Right renal pelvis (tissue), 4 donors: ENCODE data around the gene PRDM16. TPM values are rescaled to one million over a fixed set of nuclear protein-coding genes. Genes with fewer than 3 reads are reported as not detected.

Experiments used
- DNase-seq, 4 donors: peaks; one replicate each; pipeline ENCODE4 v3.0.0-alpha.2; 2013; ENCODE audit warnings: low read depth in 4 of 4, low spot score in 3 of 4, missing footprints in 1 of 4
- polyA plus RNA-seq, 4 donors: library from polyadenylated mRNA; unstranded; fragments of 120-200 nt; gene quantifications; one replicate each; pipeline ENCODE4 v1.2.1, GENCODE V29; 2013; ENCODE audit not compliant: insufficient read length in 4 of 4

The PRDM16 gene
- polyA plus RNA-seq, 4 donors = 6.0 to 8.1 (median 7.0) TPM

DNA sequence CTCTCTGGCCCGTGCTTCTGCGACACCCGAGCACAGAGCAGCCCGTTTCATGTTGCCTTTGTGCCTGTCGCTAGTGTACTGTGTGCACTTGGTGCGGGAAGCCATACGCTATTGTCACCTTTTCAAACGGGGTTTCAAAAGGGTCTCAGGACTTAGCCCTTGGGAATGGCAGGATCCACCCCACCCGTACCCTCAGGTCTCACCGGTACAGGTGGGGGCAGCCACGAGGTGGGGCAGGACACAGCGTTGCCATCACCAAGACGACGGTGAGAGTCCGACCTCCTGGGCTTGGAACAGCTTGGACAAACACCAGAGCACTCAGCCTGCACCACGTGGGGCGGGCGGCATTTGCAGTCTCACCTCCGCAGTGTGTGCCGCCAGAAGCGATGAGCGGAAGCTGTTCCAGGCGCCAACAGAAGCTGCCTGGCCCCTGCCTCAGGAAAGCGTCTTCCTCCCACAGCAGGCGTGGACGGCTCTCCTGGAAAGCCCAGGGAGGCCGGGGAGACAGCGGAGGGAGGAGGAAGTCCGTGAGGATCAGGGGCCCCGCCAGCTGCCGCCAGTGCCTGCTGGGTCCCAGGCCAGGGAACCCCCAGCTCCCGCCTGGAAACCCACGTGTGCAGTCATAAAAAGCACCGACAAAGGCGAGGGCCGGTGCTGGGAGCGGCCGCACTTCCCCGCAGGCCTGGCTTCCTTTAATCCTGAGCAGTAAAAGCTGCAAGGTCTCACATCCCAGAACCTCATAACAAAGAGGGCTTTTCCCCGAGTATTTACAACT lies 254.2 kb downstream of the PRDM16 start:
- no peak for DNase-seq

DNA sequence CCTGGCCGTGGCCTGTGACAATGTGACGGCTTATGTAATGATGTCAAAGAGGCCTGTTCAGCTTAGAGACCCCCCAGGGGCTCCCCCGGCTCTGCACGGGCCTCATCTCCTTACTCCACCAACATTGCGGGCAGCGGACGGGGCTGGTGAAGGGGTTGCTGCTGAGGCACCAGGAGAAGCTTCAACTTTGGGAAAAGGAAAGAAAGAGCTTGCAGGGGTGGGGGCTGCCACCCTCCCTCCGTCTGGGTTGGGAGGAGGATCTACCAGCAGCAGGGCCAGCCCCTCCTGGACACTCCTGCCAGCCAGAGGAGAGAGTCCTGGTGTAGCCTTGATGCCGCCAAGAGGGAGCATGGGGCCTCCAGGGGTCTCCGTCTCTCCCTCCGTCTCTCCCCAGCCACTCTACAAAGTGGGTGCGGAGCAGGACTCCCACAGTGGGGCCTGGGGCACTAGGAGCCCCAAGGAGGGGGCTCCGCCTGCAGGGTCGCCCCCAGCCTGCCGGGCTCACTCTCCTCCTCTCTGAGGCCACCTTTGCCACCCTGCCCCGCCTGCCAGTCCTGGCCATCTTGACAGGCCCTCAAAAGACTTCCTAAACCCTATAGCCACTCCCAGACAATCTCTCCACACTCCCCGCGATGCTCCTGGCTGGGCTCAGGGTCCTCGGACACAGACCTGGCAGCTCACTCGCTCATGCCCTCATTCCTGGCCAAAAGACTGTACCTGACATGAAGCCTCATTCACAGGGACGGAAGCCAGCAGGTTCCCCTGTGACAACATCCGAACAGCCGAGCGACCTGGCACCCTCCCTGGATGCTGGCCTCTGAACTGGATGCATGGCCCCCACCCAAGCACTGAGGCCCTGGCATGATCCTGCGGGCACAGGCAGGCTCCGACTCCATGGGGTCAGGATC lies 255.0 kb downstream of the PRDM16 start:
- no peak for DNase-seq

DNA sequence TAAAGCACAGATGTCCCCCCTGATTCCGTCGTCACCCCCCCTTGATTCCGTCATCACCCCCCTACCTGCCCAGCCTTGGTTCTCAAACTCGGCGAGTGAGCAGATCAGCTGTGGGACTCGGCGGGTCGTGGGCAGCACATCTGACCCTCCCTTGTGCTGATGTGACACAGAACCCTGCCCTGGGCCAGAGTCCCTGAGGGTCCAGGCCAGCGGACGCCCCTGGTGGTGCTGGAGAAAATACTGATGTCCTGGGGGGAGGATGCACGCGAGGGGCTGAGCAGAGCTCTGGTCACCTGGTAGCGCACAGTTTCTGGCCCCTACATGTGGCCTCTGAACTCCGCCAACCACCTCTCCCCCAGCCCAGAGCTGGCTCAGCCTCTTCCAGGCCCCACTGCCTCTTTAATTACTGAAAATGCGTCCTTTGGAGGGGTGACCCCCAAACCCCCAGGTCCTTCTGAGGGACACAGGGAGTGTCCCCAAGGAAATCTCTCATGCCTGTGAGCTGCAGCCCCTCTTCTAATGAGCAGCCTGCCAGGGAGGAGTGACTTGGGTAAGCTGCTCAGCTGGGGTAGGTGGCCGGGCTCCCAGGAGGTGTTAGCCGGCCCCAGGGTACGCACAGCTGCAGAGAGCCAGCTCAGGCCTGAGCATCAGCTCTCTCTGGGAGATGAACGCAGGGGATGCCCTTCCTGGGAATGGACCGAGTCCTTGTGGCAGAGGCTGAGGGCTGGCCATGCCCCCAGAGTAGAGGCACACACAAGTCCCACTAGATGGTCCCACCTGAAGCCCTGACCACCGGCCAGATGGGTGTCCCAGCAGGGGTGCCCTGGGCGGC lies 255.9 kb downstream of the PRDM16 start:
- DNase-seq = no peak

DNA sequence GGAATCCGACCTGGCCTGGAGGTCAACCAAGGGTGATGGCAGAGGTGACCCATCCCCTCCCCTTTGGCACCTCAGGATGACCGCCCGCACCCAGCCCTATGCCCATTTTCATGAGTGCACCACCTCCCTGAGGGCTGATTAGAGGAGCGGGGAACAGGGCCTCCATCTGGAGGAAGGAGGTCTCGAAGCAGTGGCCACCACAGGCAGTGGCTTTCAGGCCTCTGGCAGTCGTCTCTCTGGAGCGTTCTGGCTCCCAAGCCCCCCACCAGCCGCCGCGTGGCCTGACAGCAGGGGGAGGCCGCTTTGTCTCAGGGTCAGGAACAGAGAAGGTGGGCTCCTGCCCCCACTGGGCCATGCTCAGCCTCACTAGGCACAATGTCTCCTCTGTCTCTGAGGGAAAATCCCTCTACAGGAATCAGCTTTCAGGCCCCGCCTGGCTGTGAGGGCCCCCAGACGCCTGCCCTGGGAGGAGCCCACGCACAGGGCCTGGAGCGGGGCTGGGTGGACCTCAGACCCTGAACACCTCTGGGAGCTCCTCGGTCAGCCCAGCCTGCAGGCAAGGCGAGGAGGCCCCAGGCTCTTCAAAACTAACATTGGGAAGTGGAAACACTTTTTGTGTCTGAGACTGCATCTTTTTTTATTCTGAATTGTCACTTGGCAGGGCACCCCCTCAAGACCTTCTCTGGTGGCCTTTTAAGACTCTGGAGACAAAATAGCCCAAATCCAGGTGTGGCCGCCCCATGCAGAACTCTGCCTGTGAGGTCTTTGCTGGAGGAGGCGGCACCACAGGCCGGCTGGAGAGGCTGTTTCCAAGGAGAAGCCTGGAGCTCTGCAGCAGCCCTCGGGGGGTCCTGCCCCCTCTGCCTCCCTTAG lies 257.7 kb downstream of the PRDM16 start:
- no peak for DNase-seq

- no peak for DNase-seq
Measured at GRCh38 chr1:3327389-3327702, 258.3 kb downstream of the PRDM16 start.

DNA sequence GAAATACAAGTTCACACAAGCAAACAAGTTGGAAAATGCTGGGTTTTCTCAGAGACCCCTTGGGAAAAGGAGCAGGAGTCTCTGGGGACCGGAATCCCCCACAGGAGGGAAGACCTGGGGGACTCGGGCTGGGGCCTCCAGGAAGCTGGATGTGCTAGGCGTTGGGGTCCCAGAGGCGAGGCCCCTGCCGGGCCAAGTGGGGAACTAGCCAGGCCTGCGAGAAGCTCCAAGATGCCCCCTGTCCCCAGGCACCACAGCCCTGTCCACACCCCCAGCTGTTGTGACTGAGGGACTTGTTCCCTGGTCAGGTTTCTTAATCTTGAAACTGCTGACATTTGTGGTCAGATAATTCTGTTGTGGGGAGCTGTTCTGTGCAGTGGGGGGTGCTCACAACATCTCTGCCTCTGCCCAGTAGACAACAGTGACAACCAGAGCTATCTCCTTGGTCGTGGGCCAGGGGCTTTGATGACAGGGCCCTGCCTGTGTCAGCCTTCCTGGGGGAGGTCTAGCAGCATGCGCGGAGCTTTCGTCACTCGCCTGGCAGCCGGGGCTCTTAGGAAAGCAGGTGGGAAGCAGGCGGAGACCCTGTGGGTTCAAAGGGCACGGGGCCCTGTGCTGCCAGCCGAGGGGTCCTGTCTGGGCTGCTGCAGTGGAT lies 259.1 kb downstream of the PRDM16 start:
- DNase-seq = no peak

GRCh38 chr1:3329640-3330281 lies 260.8 kb downstream of the PRDM16 start:
- no peak for DNase-seq

DNA sequence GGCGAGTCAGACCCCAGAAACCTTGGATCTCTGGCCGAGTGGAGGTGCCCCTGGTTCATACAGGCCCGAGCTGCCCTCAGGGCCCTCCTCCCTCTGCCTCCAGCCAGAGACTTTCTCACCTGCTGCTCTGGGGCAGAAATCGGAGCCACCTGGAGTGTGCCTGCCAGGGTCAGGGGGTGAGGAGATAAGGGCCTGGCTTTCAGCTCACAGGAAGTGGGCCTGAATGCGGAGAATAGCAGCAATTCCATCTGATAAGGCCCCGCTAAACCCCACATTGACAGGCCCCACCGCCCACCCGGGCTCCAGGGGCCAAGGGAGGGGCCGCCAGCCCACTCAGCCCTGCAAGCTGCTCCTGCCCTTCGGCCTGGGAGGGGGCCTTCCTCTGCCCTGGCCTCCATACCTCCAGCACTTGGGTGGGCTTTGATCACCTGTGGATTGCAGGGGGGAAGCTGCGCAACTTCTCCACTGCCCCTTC lies 261.8 kb downstream of the PRDM16 start:
- no peak for DNase-seq

GRCh38 chr1:3331564-3331963 lies 262.6 kb downstream of the PRDM16 start:
- no peak for DNase-seq

DNA sequence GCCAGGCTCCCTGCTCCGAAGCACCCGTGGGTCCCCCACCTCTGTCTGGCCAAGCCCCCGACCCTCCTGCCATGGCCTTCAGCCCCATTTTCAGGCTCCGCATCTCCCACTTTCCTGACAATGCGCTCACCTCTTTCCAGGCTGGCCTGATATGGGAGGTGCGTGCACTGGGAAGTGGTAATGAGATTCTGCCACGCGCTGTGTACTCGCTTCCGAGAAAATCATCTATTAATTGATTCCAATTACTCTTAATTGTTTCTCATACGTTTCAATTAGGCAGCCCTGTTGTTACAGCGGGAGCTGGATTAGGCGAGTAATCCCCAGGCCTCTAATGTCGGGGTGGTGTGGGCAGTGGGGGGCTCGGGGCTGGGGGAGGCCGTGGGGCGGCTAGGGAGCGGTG lies 263.0 kb downstream of the PRDM16 start:
- no peak for DNase-seq

GRCh38 chr1:3332662-3333061 lies 263.7 kb downstream of the PRDM16 start:
- no peak for DNase-seq

- DNase-seq = no peak
Measured at GRCh38 chr1:3333903-3334302, 264.9 kb downstream of the PRDM16 start.

GRCh38 chr1:3334366-3334765 lies 265.4 kb downstream of the PRDM16 start:
- DNase-seq = no peak

DNA sequence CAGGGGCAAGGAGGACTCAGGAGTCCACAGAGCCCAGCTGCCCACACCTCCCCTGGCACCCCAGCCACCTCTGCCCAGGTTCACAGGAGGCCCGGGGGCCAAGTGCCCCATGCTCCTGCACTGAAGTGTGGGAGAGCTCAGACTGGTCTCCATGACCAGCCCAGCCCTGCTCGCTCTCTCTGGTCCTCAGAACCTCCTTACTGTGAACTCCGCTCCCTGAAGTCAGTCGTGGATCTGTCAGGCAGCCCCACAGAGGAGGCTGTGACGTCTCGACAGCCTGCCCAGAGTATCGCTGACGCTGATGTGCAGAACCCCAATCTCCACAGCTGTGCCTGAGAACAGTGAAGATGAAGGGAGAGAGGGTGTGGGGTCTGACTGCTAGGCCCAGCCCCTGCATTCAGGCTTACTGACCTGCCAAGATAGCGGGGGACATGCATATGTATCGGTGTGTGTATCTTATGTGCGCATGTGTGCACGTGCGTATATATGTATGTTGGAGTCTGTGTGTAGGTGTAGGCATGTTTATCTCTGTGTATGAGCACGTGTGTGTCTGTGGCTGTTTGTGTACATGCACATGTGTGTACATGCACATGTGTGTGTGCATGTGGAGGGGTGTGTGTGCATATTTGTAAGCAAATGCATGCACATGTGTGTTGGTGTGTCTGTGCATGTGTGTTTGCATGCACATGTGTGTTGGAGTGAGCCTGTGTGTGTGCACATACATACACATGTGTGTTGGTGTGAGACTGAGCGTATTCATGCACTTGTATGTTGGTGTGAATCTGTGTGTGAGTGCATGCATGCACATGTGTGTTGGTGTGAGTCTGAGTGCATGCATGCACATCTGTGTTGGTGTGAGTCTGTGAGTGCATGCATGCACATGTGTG lies 267.0 kb downstream of the PRDM16 start:
- no peak for DNase-seq

DNA sequence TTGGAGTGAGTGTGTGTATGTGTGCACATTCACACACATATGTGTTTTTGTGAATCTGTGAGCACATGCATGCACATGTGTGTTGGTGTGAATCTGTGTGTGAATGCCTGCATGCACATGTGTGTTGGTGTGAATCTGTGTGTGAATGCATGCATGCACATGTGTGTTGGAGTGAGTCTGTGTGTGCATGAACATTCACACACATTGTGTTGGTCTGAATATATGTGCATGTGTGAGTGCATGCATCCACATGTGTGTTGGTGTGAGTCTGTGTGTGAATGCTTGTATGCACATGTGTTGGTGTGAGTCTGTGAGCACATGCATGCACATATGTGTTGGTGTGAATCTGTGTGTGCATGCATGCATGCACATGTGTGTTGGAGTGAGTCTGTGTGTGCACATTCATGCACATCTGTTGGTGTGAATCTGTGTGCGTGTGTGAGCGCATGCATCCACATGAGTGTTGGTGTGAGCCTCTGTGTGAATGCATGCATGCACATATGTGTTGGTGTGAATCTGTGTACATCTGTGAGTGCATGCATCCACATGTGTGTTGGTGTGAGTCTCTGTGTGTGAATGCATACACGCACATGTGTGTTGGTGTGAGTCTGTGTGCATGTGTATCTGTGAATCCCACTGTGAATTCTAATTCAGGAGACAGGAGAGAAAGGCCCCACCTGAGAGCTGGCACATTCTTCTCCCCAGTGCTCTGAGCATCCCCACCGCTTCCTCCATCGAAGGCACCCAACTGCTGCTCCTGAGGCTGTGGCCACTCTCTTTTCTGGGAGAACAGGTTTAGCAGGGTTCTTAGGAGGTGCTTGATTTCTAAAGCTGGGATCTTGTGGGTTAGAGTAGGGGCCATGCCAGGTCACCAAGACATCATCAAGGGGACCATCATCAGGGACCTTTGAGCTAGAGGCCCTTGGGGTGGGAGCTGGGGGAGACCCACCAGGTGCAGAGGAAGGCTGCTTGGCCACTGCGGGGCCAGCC lies 267.9 kb downstream of the PRDM16 start:
- no peak for DNase-seq

DNA sequence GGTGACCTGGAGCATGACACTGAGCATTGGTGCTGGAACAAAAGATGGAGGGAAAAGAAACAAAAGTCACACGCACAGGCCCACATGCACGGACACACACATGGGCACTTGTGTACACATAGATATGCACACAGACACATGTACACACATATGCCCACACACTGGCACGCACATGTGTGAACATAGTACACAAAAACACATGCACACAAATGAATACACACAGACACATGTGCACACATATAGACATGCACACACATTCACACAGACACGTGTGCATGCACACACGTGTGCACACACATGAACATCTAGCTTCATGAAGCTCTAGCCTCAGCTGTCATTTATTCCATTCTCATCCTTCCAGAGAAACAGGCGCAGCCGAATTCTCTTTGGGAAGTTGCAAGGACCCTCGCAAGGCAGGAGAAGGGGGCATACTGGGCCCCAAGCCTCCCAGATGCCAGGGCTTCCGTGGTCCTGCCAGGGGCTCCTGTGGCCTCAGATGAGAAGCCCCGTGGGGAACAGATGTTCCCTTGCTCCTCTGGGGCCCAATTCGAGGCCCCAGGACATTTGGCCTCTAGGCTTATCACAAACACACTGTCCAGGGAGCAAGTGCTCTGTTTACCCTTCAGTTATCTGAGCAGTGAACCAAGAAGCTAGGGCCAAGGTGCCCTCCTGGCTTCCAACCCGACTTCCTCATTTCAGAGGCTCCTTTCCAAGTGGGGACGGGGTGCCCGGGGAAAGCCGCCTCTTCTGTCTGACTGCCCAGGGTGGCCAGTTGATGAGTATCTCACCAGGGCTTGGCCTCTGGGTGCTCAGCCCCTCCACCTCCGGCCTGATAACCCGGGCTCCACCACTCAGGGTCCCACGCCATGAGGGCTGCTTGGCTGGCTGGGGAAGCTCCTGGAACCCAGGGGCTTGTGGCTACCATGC lies 269.1 kb downstream of the PRDM16 start:
- DNase-seq = no peak
